ENCODE data around the gene KPNA6.

- no peak for TF ChIP-seq CTCF (IDR thresholded peaks at IDR 0.05; ENCODE audit: borderline replicate concordance, extremely low read depth, low read length, poor library complexity, severe bottlenecking)
- no peak for TF ChIP-seq EZH2 (IDR thresholded peaks at IDR 0.05; ENCODE audit: borderline replicate concordance, low read depth, low read length, severe bottlenecking)
Observed at GRCh38 chr1:32114420-32114819, 6.6 kb downstream of the KPNA6 start.
